HG03457 (cell line): ENCODE results near the gene GHDC.
"Not testable (repeated sequence)": the region's sequence is repeated elsewhere in the genome, so short reads cannot be mapped to it uniquely, and the experiment has no call there.

Experiments used
- ATAC-seq: cut with Tn5 transposase; IDR thresholded peaks from one replicate; pipeline ENCODE4 v1.9.1; 2021; ENCODE audit warnings: moderate number of reproducible peaks; ENCODE audit not compliant: unreplicated experiment

The GHDC gene, protein sequence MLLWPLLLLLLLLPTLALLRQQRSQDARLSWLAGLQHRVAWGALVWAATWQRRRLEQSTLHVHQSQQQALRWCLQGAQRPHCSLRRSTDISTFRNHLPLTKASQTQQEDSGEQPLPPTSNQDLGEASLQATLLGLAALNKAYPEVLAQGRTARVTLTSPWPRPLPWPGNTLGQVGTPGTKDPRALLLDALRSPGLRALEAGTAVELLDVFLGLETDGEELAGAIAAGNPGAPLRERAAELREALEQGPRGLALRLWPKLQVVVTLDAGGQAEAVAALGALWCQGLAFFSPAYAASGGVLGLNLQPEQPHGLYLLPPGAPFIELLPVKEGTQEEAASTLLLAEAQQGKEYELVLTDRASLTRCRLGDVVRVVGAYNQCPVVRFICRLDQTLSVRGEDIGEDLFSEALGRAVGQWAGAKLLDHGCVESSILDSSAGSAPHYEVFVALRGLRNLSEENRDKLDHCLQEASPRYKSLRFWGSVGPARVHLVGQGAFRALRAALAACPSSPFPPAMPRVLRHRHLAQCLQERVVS

GRCh38 chr17:42193969-42194899 lies at the start of gene GHDC:
TSS of gene GHDC (minus strand) at chr17:42194494. CDS start at chr17:42193581, 913 bp downstream.
- ATAC-seq, result peak; percentile 48

- no peak for ATAC-seq
Observed at GRCh38 chr17:42243493-42243982, 49.2 kb upstream of the GHDC start.

- no peak for ATAC-seq
Observed at GRCh38 chr17:42241871-42242270, 47.6 kb upstream of the GHDC start.

DNA sequence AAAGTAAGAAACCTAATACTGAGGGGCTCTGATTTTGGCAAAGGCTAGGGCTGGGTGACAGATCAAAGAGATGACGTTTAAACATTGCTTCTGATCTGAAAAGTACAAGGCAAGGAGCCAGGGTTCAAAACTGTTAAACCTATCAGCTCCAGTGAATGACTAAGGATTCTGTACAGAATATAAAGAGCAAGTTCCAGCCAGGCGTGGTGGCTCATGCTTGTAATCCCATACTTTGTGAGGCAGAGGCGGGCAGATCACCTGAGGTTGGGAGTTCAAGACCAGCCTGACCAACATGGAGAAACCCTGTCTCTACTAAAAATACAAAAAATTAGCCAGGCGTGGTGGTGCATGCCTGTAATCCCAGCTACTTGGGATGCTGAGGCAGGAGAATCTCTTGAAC lies 46.6 kb upstream of the GHDC start:
- not testable (repeated sequence) for ATAC-seq

DNA sequence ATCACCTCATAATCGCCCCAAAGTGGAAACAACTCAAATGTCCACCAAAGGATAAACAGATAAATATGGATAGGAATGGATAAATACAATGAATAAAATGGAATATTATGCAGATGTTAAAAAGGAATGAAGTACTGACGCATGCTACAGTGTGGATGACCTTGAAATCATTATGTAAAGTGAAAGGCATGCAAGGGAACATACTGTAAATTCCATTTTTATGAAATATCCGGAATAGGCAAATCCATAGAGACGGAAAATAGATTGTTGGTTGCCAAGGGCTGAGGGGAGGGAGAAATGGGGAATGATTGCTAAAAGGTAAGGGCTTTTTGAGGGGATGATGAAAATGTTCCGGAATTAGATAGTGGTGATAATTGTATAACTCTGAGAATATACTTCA lies 45.9 kb upstream of the GHDC start:
- ATAC-seq, result no peak

GRCh38 chr17:42239576-42239975 lies 45.3 kb upstream of the GHDC start:
- not testable (repeated sequence) for ATAC-seq

- no peak for ATAC-seq
Observed at GRCh38 chr17:42236760-42237159, 42.5 kb upstream of the GHDC start.

GRCh38 chr17:42233994-42234393 lies 39.7 kb upstream of the GHDC start:
- no peak for ATAC-seq

GRCh38 chr17:42233156-42233555 lies 38.9 kb upstream of the GHDC start:
- ATAC-seq, result no peak

DNA sequence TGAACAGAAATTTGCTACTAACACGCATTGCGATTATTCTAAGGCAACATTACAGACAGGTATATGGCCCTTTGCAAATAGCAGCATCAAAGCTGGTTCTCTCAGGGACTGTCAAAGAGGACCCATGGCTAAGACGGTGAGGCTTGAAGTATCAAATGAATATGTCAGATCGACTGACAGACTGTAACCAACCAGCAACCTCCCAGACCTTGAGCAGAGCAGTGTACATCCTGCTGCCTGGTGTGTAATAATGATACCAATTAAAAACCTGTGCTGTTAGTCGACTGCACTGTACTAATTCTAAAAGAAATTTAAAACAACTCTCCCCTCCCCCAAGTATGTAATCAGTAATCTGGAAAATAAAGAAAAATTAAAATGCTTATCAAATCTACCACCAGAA lies 35.9 kb upstream of the GHDC start:
- no peak for ATAC-seq

DNA sequence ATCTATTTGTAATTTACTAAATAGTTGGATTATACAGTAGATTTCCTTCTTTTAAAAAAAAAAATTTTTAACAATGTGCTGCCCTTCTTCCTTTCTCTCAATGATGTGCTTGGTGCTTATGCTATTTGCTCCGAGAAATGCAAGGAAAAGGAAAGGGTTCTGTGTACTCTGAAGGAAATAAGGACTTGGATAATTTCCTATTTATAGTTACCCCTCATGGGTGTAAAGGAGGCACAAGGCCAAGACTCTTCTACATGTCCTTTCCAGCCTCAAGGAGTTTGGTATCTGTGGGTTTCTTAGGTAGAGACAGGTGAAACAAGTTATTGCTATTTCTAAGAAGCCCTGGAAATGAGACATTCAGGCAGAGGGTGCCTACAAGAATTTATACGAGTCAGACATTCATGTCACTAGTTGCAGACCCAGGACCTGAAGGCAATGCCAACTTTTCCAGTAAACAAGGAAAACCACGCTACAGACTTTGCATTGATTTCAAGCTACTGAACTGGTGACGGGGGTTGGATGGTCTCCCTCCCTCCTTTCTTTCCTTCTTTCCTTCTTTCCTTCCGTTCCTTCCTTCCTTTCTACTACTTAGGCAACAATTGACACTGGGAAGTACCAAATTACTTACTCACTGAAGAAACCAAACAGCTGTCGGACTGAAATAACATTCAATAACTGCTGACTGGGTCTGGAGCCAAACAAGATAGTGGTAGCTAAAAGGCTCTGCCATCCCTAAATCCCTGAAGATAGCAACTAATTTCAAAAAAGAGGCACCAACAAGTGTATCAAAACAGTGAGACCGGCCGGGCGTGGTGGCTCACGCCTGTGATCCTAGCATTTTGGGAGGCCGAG lies 33.8 kb upstream of the GHDC start:
- no peak for ATAC-seq

DNA sequence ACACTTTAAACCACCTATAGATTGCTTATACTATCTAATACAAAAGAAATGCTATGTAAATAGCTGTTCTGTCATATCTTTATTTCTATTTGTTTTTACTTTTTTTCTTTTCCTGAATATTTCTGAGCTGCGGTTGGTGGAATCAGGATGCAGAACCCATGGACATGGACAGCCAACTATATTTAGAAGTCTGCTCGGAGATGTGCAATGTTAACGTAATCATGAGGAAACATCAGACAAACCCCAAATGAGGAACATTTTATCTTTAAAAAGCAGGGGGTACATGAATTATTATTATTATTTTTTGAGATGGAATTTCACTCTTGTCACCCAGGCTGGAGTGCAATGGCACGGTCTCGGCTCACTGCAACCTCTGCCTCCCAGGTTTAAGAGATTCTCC lies 31.4 kb upstream of the GHDC start:
- no peak for ATAC-seq

GRCh38 chr17:42224651-42225050 lies 30.4 kb upstream of the GHDC start:
- no peak for ATAC-seq

DNA sequence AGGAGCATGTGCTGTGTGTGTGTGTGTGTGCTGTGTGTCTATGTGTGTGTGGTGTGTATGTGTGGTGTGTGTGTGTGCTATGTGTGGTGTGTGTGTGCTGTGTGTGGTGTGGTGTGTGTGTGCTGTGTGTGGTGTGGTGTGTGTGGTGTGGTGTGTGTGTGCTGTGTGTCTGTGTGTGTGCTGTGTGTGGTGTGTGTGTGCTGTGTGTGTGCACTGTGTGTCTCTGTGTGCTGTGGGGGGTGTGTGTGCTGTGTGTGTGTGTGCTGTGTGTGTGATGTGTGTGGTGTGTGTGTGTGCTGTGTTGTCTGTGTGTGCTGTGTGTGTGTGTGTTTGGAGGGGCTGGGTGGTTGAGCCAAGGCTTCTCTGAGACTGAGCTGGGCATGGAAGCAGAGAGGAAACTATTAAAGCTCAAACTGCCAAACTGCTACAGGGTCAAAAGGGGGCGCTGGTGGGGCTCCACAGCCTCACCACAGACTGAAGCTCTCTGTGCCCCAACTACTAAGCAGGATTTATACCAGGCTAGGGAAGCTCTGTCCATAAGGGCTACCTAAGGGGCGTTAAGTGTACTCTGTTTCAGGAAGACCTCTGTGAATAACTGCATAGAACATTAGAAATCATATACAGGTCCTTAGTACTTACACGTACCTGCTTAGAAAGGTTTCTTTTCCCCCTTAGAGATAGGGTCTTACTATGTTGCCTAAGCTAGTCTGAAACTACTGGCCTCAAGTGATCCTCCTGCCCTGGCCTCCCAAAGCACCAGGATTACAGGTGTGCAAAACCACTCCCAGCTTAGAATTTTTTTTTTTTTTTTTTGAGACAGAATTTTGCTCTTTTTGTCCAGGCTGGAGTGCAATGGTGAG lies 27.8 kb upstream of the GHDC start:
- ATAC-seq, result no peak

DNA sequence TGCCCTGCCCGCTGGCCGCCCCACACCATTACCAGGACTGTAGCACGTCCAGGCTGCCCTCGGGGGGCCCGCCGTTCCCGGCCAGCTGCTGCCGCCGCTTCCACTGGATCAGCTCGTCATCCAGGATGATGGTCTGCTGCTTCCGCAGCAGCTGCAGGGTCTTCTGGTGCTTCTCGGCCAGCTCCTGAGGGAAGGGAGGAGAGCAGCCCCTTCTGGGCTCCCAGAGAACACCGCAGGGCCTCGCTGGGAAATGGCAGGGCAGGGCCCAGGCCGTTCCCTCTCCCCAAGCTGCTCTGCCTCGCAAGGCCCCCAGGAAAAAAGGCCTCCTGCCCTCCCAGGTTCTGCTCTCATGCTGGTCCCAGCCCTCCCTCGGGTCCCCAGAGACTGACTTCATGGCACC lies 25.0 kb upstream of the GHDC start:
- ATAC-seq, result not testable (repeated sequence)

DNA sequence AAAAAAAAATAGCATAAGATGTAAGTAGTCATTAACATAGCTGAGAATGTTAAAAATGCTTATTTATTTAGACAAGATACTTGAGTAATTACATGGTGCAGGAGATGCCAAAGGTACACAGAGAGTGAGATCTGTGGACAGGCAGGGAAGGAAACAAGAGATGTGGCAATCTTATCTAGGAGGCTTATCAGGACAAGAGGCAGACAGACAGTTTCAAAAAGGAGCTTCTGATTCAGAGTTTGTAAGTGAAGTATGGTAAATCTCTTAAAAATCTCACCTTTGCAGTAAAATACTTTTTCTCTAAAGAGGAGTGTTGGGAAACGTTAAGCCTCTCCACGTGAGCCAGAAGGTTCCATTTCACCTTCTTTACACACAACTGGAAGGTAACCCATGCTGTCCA lies 19.9 kb upstream of the GHDC start:
- ATAC-seq, result no peak

GRCh38 chr17:42212382-42212781 lies 18.1 kb upstream of the GHDC start:
- ATAC-seq, result no peak

DNA sequence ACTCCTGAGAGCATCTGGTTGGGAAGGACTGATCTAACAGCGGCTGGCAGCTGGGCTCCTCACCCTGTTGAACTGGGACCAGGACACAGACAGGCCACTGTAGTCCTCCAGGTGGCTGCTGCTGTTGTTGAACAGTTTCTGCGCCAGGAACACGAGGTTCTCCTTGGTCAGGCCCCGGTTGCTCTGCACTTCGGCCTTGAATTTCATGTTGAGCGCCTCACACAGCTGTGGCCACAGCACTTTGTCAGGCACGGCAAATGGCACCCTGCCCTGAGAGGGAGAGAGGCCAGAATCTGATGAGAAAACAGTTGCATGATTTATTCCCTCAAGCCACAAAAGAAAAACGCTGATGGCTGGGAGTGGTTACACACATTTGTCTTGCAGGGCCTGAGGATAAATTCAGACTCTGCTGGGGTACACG lies 17.6 kb upstream of the GHDC start:
- not testable (repeated sequence) for ATAC-seq

DNA sequence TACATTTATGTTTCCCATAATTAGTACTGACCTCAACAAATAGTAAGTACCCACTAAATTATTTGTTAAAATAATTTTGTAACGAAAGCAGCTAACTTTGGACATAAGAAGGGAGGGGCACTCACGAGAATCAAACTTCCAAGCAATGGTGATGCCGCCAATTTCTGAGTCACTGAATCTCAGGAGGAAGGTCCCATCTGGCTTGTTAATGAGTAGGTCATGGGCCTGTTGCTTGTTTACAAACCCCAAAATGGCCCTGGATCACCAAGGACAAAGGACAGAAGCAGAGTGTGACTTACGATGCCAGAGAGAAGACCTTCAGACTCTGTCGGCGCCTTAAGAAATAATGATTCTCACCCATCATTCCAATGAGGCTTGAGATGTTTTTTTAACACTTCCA lies 15.8 kb upstream of the GHDC start:
- ATAC-seq, result no peak
